Activated T-helper 1 cell treated with anti-CD3 and anti-CD28 coated beads, Interleukin-12 subunit alpha, Interleukin-12 subunit beta, Interleukin-2, Interleukin-4 antibody, amounts not matched to agents 30 ng/mL and 10 ng/mL and 1 ng/mL, durations not matched to agents 14 hours and 24 hours and 36 hours (primary cell): ENCODE data around the gene TBC1D5. TPM values are rescaled to one million over a fixed set of nuclear protein-coding genes. Genes with fewer than 3 reads are reported as not detected.

Experiments
- DNase-seq: peaks from one replicate; pipeline ENCODE4 v3.0.0; 2021; ENCODE audit warnings: low spot score
- H3K27ac Mint-ChIP-seq: one replicate; pipeline ENCODE4 v1.8.0; 2021; ENCODE audit warnings: mild to moderate bottlenecking, mixed read lengths
- H3K27me3 Mint-ChIP-seq: one replicate; pipeline ENCODE4 v1.8.0; 2022; ENCODE audit warnings: mild to moderate bottlenecking, moderate library complexity, mixed read lengths; ENCODE audit not compliant: insufficient read depth
- H3K36me3 Mint-ChIP-seq: one replicate; pipeline ENCODE4 v1.8.0; 2021; ENCODE audit warnings: low read depth, mixed read lengths
- H3K4me1 Mint-ChIP-seq: one replicate; pipeline ENCODE4 v1.8.0; 2021; ENCODE audit warnings: low read depth, mixed read lengths
- H3K4me3 Mint-ChIP-seq: one replicate; pipeline ENCODE4 v1.8.0; 2021; ENCODE audit warnings: mild to moderate bottlenecking, moderate library complexity, mixed read lengths
- H3K9me3 Mint-ChIP-seq: one replicate; pipeline ENCODE4 v1.8.0; 2021; ENCODE audit warnings: mixed read lengths
- intact Hi-C: fragments of 100-400 bp; cut with micrococcal nuclease; formaldehyde crosslinking; loops from one replicate; pipeline ENCODE4 v1.15.1; 2024
- total RNA-seq: library from RNA; stranded (reverse); gene quantifications from 2 replicates; pipeline ENCODE4 v1.2.3, GENCODE V29; 2022

Gene TBC1D5
- total RNA-seq, 1 donor from 2014 or later = 31.4 TPM

GRCh38 chr3:17143893-17144664 is 598.4 kb downstream of the TBC1D5 start:
- intact Hi-C loops = no loop called here
- Mint-ChIP-seq H3K36me3 (peaks cover 13% of the 10 kb centered on the region), H3K27me3 (peaks cover 7% of the 10 kb centered on the region), H3K4me3 (no peak overlapping the region), H3K9me3 (no peaks in the 10 kb centered on the region), H3K4me1 (peaks cover 52% of the 10 kb centered on the region), H3K27ac (peak overlapping the region; percentile 69)
- no peak for DNase-seq

DNA sequence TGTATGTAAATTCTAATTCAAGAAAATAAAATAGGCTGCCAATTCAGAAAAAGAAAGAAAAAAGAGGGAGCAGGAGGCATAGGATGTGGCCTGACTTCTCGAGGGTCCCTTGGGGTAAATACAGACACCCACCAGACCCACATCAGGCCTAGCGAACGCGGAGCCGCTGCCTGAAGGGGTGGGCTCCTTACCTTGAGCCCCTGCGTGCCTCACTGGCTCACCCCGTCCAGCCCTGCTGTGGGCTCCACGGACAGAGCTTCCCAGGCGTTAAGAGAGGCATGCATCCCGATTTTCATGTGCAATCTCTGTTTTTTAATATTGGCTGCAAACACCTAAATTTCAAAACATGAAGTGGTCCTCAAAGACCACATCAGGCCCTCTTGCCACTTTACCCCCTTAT is 599.9 kb downstream of the TBC1D5 start:
- Mint-ChIP-seq H3K9me3 (no peaks in the 10 kb centered on the region), H3K27ac (no peak overlapping the region), H3K36me3 (peaks cover 13% of the 10 kb centered on the region), H3K4me3 (no peak overlapping the region), H3K4me1 (peaks cover 39% of the 10 kb centered on the region), H3K27me3 (peaks cover 7% of the 10 kb centered on the region)
- intact Hi-C loops = no loop called here
- no peak for DNase-seq

DNA sequence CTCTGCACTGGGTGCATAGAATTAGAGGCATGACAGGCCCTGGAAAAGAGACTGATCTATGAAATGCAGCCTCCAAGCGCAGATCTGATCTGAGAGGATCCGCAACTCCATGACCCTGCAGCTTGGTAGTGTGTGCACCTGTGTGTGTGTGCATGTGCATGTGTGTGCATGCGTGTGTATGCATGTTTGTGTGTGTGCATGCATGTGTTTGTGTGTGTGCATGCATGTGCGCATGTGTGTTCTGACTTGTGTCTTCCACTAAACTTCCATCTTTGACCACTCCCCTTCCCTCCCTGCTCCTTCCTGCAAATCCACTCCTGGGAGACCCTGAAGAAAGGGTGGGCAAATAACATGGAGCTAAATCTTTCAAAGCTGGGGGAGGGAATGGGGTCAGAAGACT is 600.7 kb downstream of the TBC1D5 start:
- peaks cover 13% of the 10 kb centered on the region for H3K36me3 Mint-ChIP-seq
- peaks cover 37% of the 10 kb centered on the region for H3K4me1 Mint-ChIP-seq
- no peaks in the 10 kb centered on the region for H3K9me3 Mint-ChIP-seq
- intact Hi-C loops = no loop called here
- no peak for DNase-seq
- H3K27ac Mint-ChIP-seq = no peak overlapping the region
- peaks cover 9% of the 10 kb centered on the region for H3K27me3 Mint-ChIP-seq
- no peak overlapping the region for H3K4me3 Mint-ChIP-seq

DNA sequence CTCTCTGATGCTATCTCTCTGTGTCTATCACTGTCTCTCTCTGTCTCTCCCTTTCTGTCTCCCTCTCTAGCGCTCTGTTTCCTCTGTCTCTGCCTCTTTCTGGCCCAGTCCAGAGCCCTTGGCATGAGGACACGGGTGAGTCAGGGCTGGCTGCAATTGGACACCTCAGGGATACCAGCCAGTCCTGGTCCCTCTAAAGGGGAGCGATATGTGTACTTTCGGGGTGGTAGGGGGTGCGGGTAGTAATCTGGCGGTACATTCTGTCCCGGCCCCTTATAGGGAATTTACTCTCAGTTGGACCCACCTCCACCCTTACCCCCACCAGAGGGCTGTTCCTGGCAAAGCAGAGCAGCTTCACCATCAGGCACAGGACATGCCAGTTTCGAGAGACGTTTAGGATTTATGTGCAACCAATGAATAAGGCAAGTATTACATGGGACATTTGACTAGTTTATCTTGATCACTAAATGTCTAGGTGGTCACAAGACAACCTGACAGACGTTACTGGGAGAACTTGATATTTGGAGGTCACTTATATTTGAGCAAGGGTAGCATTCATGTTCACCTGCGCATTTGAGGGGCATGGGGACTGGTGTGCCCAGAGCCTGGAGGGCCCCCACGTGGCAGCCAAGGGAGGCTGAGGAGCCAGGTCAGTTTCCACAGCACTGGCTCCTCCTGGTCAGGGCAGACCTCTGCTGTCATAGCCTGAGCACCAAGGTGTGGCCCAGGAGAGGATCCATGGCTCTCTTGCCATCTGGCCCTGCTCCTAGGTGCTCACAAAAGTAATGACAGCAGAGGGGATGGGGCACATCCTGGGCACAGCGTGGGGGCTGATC is 601.5 kb downstream of the TBC1D5 start:
- peaks cover 29% of the 10 kb centered on the region for H3K4me1 Mint-ChIP-seq
- DNase-seq = no peak
- no peaks in the 10 kb centered on the region for H3K9me3 Mint-ChIP-seq
- H3K4me3 Mint-ChIP-seq = no peak overlapping the region
- intact Hi-C loops = no loop called here
- no peak overlapping the region for H3K27ac Mint-ChIP-seq
- peaks cover 9% of the 10 kb centered on the region for H3K27me3 Mint-ChIP-seq
- H3K36me3 Mint-ChIP-seq = peaks cover 10% of the 10 kb centered on the region

DNA sequence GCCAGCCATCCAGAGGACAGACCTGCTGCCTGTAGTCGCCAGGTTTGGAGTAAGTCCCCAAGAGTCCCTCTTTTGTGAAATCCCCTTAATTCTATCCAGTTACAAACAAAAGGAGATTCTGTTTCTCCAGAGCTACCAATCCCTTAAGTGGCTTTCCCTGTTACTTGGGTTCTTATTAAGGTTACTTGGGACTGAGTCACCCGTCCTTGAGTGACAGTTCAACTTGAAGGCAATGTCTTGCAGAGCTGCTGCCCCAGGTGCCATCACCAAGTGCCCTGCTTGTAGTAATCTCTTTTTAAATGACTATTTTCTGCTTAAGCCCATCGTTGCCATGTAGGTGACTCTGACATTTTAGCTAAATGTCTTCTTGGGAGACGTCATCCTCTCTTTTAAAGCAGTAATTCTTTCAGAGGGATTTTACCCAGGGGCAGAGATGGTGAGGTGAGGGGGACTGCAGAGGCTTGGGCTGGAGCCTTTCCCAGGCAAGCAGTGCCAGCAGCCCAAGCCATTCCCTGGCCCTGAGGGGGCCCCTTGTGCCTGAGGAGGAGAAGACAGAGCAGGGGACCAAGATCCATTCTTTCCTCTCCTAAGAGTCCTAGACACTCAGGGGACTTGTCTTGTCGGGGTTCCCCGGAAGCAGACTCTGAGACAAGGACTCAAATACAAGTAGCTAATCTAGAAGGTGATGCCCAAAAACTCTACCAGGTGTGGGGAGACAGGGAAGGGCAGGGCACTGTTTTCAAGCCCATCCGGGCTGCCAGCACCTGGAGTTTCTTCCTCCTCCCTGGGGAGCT is 604.0 kb downstream of the TBC1D5 start:
- H3K27ac Mint-ChIP-seq = no peak overlapping the region
- H3K9me3 Mint-ChIP-seq = peaks cover 5% of the 10 kb centered on the region
- peaks cover 9% of the 10 kb centered on the region for H3K4me1 Mint-ChIP-seq
- peaks cover 10% of the 10 kb centered on the region for H3K36me3 Mint-ChIP-seq
- intact Hi-C loops = no loop called here
- no peak overlapping the region for H3K4me3 Mint-ChIP-seq
- DNase-seq = no peak
- H3K27me3 Mint-ChIP-seq = peaks cover 9% of the 10 kb centered on the region

- no peak for DNase-seq
- peaks cover 9% of the 10 kb centered on the region for H3K27me3 Mint-ChIP-seq
- H3K4me3 Mint-ChIP-seq = no peak overlapping the region
- H3K4me1 Mint-ChIP-seq = peaks cover 9% of the 10 kb centered on the region
- peaks cover 5% of the 10 kb centered on the region for H3K9me3 Mint-ChIP-seq
- no peak overlapping the region for H3K27ac Mint-ChIP-seq
- intact Hi-C loops = no loop called here
- peaks cover 3% of the 10 kb centered on the region for H3K36me3 Mint-ChIP-seq
Observed at GRCh38 chr3:17137321-17137826, 605.1 kb downstream of the TBC1D5 start.

DNA sequence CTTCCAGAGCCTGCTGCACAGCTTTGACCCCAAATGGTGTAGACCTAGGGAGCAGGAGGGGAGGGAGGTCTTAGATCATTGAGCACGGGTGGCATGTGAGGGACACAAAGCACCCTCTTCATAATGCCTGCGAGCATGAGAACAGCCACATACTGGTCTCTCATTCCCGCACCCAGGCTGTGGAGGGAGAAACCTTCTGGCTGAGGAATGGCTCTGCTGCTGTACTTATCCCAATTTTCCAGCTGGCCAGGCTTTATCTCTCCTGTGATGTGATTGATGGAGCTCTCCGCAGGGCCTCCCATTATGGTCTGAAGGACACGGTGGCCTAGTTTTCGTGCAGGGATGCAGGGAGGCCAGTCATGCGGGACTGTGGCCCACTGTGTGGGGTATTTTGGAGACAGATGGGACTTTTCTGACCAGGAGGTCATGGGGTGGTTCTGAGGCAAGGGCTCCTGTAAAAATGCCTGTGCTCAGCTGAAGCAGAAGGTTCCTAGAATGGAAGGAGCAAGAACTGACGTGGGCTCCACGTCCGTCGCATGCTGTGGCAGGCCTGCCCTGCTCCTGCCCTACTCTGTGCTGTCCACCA is 606.2 kb downstream of the TBC1D5 start:
- intact Hi-C loops = no loop called here
- H3K9me3 Mint-ChIP-seq = peaks cover 5% of the 10 kb centered on the region
- peaks cover 3% of the 10 kb centered on the region for H3K36me3 Mint-ChIP-seq
- peaks cover 9% of the 10 kb centered on the region for H3K4me1 Mint-ChIP-seq
- H3K27ac Mint-ChIP-seq = no peak overlapping the region
- H3K27me3 Mint-ChIP-seq = peaks cover 9% of the 10 kb centered on the region
- no peak overlapping the region for H3K4me3 Mint-ChIP-seq
- DNase-seq = no peak

DNA sequence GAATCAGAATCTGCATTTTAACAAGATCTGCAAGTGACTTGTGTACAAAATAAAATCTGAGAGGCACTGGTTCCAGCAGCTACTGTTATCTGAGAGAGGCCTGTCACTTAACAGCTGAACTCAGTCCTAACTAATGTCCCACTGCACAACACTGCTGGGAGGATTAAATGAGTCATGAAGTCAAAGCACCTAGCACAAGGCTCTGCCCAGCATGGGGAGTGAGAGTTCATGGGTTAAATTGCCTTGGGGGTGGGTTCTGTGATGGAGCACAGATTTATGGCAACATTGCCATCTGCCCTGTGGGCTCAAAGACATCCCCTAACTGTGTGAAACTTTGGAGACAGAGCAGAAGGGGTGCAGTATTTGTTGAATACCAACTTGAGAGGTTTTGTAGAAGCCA is 606.7 kb downstream of the TBC1D5 start:
- Mint-ChIP-seq H3K9me3 (peaks cover 5% of the 10 kb centered on the region), H3K27me3 (peaks cover 9% of the 10 kb centered on the region), H3K4me1 (peaks cover 5% of the 10 kb centered on the region), H3K36me3 (peaks cover 3% of the 10 kb centered on the region), H3K4me3 (no peak overlapping the region), H3K27ac (no peak overlapping the region)
- DNase-seq = no peak
- intact Hi-C loops = no loop called here

DNA sequence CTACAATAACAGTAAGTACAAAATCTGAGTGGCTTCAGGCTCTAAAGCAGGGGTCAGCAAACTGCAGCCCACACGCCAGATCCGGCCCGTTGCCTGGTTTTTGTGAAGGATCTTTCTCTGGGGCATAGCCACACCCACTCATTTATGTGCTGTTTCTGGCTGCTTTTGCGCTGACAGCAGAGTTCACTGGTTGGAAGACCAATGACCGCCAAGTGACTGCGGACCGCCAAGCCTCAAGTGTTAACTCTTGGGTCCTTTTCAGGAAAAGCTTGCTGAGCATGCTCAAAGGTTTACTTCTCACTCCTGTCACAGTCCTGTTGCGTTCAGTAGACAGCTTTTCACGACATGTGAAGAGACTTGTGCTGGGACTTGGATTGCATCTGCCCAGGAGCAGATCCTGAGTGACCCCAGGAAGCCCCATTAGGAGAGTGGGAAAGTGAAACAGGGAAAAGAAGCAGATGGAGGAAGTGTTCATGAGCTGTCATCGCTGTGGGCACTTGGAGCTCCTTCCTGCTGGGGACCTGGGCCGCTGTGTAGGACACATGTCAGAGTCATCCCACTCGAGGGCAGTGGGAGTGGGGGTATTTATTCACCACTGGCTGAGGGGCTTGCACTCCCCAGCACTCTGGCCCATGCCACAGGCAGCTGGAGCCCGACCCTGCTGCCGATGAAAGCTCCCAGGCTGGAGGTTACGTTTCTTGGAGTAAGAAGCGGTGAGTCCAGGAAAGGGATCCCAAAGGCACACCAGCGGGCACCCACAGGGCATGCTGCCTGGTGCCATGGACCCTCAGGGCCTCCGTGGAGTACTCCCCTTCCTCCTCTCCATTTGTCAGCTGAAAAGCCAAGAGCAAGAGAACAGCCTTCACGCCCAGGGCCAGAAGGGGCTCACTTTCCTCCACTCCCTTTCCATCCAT is 608.5 kb downstream of the TBC1D5 start:
- Mint-ChIP-seq H3K27me3 (peaks cover 6% of the 10 kb centered on the region), H3K4me3 (no peak overlapping the region), H3K36me3 (no peaks in the 10 kb centered on the region), H3K4me1 (no peaks in the 10 kb centered on the region), H3K9me3 (peaks cover 11% of the 10 kb centered on the region), H3K27ac (no peak overlapping the region)
- DNase-seq = no peak
- intact Hi-C loops = no loop called here

GRCh38 chr3:17132286-17133115 is 609.9 kb downstream of the TBC1D5 start:
- H3K36me3 Mint-ChIP-seq = no peaks in the 10 kb centered on the region
- intact Hi-C loops = no loop called here
- DNase-seq = no peak

DNA sequence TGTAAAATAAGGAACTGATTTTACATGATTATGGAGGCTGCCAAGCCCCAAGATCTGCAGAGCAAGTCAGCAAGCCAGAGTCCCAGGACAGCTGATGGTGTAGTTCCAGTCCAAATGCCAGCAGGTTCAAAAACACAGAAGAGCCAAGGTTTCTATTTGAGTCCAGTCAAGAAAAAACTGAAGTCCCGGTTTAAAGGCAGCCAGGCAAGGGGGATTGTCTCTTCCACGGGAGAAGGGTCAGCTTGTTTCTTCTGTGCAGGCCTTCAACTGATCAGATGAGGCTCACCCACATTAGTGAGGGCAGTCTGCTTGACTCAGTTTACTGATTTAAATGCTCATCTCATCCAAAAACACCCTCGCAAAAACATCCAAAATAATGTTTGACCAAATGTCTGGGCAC is 611.5 kb downstream of the TBC1D5 start:
- Mint-ChIP-seq H3K36me3 (no peaks in the 10 kb centered on the region), H3K4me1 (no peaks in the 10 kb centered on the region), H3K4me3 (no peak overlapping the region), H3K27me3 (no peaks in the 10 kb centered on the region), H3K9me3 (peaks cover 26% of the 10 kb centered on the region), H3K27ac (no peak overlapping the region)
- DNase-seq = no peak
- intact Hi-C loops = no loop called here

More at GRCh38 chr3:17132286-17133115, 609.9 kb downstream of the TBC1D5 start:
- H3K4me1 Mint-ChIP-seq = no peaks in the 10 kb centered on the region
- no peak overlapping the region for H3K27ac Mint-ChIP-seq
- H3K4me3 Mint-ChIP-seq = no peak overlapping the region
- H3K9me3 Mint-ChIP-seq = peaks cover 21% of the 10 kb centered on the region
- H3K27me3 Mint-ChIP-seq = peaks cover 2% of the 10 kb centered on the region
